HG03378 (cell line): ENCODE data around the gene NME7.
A peak's percentile ranks its signal among the peaks of the same experiment; 100 is the strongest.

ENCODE experiments used
- ATAC-seq: cut with Tn5 transposase; IDR thresholded peaks from one replicate; pipeline ENCODE4 v1.9.1; 2021; ENCODE audit warnings: mild to moderate bottlenecking, moderate library complexity; ENCODE audit not compliant: unreplicated experiment

NME7 gene

DNA sequence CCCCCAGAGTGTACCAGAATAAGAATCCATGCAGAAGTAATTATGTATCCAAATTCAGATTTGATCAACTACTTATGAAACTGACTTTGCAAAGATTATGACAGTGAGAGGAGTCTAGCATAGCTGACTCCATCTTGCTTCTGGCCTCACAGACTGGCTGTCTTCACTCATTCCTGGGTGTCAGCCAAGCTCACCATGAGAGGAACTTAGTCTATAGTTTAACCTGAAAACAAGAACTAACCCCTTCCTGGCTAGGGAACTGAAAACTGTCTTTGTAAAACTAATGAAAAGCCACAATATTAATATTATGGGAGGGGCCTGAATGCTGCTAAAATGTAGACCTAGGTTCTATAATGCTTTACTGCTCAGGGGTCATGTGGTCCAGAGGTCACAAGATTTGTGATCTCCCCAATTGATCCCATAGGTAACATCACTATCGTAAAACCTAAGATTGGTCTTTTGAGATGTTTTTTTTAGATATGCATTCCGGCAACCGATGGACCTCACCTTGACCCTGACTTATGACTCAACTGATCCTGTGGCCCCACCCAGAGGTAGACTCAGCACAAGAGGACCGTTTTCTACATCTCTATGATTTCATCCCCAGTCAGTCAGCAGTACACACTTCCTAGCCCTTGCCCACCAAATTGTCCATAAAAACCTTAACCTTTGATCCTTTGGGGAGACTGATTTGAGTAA lies 206.0 kb downstream of the NME7 start:
- ATAC-seq = peak; percentile 84

DNA sequence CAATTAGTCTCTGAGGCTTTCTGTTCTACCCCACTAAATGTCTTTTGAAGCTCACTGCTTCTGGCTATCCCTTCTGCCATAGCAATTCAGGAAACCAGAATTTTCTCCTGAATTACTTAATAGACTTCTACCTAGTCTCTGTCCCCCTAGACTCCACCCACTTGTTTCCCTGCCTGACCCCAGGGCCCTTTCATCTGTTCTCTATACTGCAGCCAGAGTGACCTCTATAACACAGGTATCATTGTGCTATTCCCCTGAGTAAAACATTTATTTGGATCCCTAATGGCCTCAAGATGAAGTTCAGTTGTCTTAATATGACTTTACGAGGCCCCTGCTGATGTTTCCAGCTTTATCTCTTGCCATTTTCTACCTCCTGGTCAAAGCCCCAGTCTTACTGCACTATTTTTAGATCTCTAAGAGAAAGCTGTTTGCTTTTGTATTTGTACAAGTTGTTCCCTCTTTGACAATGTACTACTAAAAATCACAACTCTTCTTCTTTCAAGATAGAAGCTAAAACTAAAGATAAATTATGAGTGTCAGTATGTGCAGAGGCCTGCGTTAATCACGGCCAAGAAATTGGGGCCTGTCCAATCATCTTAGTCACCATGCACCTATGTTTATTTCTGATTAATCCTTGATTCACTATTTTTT lies 206.6 kb downstream of the NME7 start:
- ATAC-seq = no peak

- ATAC-seq = no peak
Observed at GRCh38 chr1:169156580-169156979, 211.0 kb downstream of the NME7 start.

DNA sequence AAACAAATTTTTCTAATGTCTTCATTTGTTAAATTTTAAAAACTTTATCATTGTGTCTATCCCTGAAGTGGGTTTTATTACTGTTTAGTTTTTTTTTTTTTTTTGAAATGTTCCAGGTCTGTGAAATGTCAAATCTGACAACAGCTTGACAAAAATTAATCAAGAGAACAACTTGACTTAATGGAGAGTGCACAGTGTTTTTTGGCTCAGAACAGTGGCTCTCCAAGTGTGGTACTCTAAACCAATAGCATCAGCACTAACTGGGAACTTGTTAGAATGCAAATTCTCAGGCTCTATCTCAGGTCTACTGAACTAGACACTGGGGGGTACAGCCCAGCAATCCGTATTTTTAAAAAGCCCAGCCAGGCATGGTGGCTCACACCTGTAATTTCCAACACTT lies 211.9 kb downstream of the NME7 start:
- ATAC-seq = no peak

DNA sequence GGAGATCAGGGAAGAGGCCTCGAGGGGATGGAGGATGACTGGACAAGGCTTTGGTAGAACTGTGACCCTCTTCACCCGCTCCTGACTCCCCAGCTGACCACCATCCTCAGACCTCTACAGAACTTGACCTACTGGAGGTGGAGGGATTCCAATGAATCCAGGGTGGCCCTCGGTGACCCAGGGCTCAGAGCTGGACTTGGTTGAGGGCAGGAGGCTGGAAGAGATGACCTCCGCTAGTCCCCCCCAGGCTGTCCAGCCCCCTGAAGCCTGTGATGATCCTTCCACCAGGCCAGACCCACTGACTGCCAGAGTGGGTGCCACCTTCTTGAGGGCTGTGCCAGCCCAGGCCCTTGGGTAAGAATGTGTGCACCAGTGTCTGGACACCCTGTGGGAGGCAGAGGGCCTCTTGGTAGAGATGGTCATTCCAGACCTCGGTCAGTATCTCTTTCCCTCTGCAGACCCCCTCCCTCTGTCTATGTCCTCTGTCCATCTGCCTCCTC lies 216.2 kb downstream of the NME7 start:
- ATAC-seq = no peak

- ATAC-seq = no peak
Observed at GRCh38 chr1:169150641-169151337, 216.8 kb downstream of the NME7 start.

- ATAC-seq = no peak
Observed at GRCh38 chr1:169149555-169150286, 217.9 kb downstream of the NME7 start.

DNA sequence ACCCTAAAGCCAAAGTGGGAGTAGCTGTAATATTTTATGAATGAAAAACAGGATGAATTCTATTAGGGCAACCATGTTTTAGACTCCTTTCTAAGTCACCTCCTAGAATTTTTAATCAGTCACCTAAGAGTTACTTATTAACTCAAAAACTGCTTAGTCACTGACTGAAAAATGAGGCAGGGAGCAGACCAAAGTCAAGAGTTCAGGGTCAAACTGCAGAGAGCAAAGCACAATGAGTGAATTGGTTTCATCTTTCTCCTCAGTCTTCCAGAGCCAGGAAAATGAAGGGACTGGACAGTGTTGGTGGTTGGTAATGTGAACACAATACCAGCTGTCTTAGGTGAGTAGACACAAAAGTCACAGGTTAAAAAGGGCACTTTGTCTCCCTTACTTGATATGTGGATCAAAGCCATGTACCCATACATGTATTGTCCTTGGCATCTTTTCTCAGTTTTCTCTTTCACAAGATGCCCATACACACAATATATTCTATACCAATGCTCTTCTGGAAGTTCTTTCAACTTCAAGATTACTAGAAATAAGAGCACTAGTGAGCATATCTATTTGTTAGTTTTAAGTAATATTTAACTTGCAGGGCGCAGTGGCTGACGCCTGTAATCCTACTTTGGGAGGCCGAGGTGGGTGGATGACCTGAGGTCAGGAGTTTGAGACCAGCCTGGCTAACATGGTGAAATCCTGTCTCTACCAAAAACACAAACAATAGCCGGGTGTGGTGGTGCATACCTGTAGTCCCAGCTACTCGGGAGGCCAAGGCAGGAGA lies 218.9 kb downstream of the NME7 start:
- ATAC-seq = no peak

GRCh38 chr1:169146576-169147214 lies 220.9 kb downstream of the NME7 start:
- no peak for ATAC-seq

GRCh38 chr1:169144941-169145626 lies 222.5 kb downstream of the NME7 start:
- ATAC-seq = no peak

GRCh38 chr1:169143984-169144383 lies 223.6 kb downstream of the NME7 start:
- ATAC-seq = no peak

- no peak for ATAC-seq
Observed at GRCh38 chr1:169143346-169143745, 224.3 kb downstream of the NME7 start.

DNA sequence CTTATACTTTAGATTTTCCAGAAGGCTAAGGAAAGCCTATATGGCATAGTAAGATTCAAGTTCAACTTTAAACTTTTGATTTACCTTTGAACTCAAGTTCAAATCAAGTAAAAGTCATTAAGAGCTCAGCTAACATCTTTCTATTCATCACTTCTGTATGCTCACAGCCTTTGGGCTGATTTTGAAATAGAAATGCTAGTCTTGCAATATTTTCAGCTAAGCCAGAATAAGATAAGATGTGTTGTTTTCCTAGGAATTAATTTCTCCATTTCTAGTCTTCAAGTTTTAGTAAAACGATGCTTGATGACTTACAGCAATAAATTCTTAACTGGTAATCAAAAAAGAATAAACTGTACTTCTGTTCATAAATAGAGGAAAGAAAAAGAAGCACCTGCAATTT lies 225.5 kb downstream of the NME7 start:
- ATAC-seq = no peak

DNA sequence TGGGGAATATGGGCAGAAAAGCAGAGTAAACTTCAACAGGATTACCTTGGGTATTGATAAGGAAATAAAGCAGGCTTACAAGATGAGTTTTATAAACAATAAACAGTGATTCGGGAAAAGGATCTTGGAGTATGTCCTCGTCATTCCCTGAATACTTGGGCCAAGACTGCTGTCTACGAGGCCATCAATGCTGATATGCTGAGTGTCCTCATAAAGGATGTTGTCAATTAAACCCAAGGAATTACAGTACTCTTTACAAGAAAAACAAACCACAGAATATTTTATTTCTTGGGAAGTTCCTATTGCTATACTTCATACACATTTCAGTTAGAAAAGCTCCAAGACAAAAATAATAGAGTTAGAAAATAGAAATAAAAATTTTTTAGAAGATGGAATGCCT lies 226.2 kb downstream of the NME7 start:
- no peak for ATAC-seq

- peak; percentile 90 for ATAC-seq
Observed at GRCh38 chr1:169138866-169139670, 228.5 kb downstream of the NME7 start.

GRCh38 chr1:169137357-169137756 lies 230.2 kb downstream of the NME7 start:
- ATAC-seq = no peak

DNA sequence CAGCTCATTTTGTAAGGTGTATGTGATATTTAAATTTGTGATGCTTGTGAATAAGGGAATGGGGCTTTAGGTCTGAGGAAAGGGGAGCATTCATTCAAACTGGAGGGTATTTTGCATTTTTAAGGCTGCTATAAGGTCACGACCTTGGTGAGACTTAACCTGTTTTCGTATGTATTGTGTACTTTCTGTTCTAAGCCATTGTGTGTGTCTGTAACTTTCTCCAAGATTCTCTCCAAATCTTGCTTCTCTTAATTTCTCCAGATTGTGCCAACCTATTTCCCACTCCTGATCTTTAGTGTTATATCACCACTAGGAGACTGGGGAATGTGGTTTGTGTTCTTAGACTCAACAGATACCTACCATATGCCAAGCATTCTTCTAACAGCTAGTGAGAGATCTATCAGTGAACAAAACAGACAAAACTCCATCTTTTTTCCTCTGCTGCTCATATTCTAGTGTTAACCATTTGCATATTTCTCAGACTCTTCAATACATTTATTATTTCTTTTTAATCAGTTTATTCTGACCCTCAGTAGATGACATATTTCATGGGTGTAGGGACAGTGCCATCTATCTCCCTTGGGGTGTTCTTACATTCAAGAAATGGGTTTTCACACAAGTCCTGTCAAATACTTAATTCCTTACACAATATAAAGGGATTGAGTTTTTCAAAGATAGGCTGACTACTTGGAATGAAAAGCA lies 233.6 kb downstream of the NME7 start:
- no peak for ATAC-seq

- ATAC-seq = no peak
Observed at GRCh38 chr1:169133228-169133576, 234.4 kb downstream of the NME7 start.
